Mucosa of stomach (tissue), 1 donor: ENCODE data around the gene CBLC.

Source experiments
- H3K27me3 ChIP-seq: one replicate; pipeline ENCODE4 v1.7.0; 2013; ENCODE audit warnings: mild to moderate bottlenecking, low read length; ENCODE audit not compliant: control insufficient read depth, insufficient read depth
- H3K36me3 ChIP-seq: one replicate; pipeline ENCODE4 v1.7.0; 2013; ENCODE audit warnings: low read length; ENCODE audit not compliant: control insufficient read depth, insufficient read depth
- H3K4me1 ChIP-seq: one replicate; pipeline ENCODE4 v1.7.0; 2013; ENCODE audit warnings: mild to moderate bottlenecking, low read length; ENCODE audit not compliant: control insufficient read depth, insufficient read depth
- H3K4me3 ChIP-seq: one replicate; pipeline ENCODE4 v1.7.0; 2013; ENCODE audit warnings: low read length
- H3K9ac ChIP-seq: one replicate; pipeline ENCODE4 v1.7.0; 2013; ENCODE audit warnings: mild to moderate bottlenecking, low read length, moderate library complexity
- H3K9me3 ChIP-seq: one replicate; pipeline ENCODE4 v1.7.0; 2013; ENCODE audit warnings: mild to moderate bottlenecking, low read length, moderate library complexity; ENCODE audit not compliant: control insufficient read depth
- donor health status: Pancreatic carcinoma.

Gene CBLC

DNA sequence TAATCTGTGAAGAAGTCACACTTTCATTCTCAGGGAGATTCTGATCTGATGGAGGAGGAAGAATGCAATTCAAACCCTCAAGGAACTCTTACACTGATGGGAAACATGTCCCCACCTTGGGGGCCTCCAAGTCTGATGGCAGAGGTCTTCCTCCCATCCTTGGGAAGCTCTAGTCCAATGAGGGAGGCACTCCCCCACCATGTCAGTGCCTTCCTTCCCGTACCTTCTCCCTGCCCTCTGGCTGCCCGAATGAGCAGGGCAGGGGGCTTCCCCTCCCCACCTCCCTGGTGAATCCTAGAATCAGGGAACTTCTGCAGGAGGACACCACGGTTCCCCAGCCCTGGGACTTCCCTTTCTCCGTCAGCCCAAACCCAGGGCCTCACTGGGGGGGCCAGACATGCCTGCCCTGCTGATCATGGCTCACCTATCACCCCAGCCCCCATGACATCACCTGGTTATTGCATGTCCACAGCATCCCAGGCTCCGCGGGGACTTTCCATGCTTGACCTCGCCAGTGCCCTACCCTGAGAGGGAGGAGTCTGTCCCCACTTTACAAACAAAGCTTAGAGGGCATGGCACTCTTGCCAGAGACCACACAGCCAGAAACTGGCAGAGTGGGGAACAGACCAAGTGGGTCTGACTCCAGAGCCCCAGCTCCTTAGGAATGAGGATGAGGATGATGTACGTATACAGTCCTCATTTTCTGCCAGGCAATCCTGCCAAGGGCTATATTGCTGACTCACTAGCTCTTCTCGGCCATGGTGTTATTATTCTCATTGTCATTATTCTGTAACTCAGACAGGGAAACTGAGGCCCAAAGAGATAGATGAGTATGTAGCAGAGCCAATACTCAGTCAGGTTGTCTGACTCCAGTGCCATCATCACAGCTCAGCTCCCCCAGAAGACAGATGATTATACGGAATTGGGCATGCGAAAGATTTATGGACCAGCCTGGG is 38.8 kb upstream of the CBLC start:
- H3K4me3 ChIP-seq: no peak overlapping the region
- peaks cover 58% of the 10 kb centered on the region for H3K4me1 ChIP-seq
- H3K9ac ChIP-seq: peak overlapping the region; percentile 4
- no peaks in the 10 kb centered on the region for H3K36me3 ChIP-seq
- H3K27me3 ChIP-seq: no peaks in the 10 kb centered on the region
- H3K9me3 ChIP-seq: no peaks in the 10 kb centered on the region

DNA sequence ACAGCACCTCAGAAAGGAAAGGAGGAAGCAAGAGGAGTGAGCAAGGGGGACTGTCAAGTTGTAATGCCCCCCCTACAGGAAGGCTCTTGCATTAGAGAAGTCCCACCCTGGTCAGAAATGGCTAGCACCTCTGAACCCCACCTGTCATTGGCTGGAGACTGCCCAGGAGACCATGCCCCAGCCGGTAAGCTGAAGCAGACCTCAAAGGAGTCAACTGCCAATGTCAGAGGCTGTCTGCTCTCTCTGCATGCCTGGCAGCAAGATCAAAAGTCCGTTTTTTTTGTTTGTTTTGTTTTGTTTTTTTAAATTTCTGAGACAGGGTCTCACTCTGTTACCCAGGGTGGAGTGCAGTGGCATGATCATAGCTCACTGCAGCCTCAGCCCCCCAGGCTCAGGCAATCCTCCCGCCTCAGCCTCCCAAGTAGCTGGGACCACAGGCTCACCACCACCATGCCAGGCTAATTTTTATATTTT is 37.3 kb upstream of the CBLC start:
- H3K9ac ChIP-seq: no peak overlapping the region
- H3K27me3 ChIP-seq: no peaks in the 10 kb centered on the region
- no peaks in the 10 kb centered on the region for H3K36me3 ChIP-seq
- H3K9me3 ChIP-seq: no peaks in the 10 kb centered on the region
- no peak overlapping the region for H3K4me3 ChIP-seq
- peaks cover 60% of the 10 kb centered on the region for H3K4me1 ChIP-seq

DNA sequence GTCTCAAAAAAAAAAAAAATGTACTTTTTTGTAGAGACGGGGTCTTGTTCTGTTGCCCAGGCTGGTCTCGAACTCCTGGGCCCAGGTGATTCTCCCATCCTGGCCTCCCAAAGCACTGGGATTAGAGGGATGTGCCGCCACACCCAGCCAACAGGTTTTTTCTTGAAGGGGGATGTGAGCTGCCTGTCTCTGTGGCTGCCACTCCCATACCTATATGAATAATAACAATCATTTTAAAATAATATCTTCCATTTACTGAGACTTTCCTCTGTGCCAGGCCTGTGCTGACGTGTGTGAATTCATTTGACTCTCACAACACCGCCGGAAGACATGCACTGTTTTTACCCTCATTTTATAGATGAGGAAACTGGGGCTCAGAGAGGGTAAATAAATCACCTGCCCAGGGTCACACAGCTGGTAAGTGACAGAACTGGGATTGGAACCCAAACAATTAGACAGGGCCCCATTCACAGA is 36.4 kb upstream of the CBLC start:
- H3K4me3 ChIP-seq: no peak overlapping the region
- H3K4me1 ChIP-seq: peaks cover 68% of the 10 kb centered on the region
- peak overlapping the region; percentile 43 for H3K9ac ChIP-seq
- H3K36me3 ChIP-seq: no peaks in the 10 kb centered on the region
- no peaks in the 10 kb centered on the region for H3K27me3 ChIP-seq
- no peaks in the 10 kb centered on the region for H3K9me3 ChIP-seq

DNA sequence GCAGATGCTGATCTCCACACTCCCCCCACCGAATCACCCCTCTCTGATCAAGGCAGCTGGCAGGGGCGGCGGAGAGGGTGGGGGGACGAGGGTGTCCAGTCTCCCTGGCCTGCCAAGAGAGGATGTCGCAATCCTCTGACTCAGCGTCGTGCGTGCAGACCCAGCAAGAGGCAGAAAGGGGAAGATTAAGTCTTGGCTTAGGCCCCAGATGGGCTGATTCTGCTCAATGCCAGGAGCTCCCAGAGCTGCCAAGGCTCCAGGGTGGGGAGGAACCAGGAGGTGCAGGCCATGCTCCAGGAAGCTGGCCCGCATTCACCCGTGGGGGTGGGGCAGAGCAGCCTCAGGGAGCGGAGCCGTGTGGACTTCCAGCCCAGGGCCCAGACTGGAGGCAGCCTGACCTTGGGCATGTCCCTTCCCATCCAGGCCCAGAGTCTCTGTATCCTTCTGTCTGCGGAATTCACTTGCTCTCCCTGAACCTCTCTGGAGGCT is 35.8 kb upstream of the CBLC start:
- Histone ChIP-seq H3K36me3 (no peaks in the 10 kb centered on the region), H3K9me3 (no peaks in the 10 kb centered on the region), H3K9ac (peak overlapping the region; percentile 51), H3K4me3 (no peak overlapping the region), H3K4me1 (peaks cover 74% of the 10 kb centered on the region), H3K27me3 (no peaks in the 10 kb centered on the region)

DNA sequence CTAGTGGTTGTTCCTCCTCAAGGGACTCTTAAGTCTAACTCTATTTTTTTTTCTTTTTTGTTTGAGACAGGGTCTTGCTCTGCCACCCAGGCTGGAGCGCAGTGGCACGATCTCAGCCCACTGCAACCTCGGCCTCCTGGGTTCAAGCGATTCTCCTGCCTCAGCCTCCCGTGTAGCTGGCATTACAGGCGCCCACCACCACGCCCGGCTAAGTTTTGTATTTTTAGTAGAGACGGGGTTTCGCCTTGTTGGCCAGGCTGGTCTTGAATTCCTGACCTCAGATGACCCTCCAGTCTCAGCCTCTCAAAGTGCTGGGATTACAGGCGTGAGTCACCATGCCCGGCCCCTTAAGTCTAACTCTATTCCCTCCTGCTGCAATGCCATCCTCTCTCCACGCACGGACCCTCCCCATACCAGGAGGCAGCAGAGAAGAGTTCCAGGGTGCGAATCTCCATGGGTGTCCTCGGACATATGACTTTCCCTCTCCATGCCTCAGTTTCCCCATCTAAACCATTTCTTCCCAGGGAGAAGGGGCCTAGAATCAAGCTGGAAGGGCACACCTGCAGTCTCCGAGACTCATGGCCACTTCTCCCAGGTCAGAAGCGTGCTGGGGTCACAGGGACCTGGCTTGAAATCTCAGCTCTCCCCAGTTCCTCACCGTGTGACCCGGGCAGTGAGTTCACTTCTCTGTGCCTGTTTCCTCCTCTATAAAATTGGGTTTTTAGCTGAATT is 35.2 kb upstream of the CBLC start:
- Histone ChIP-seq H3K36me3 (no peaks in the 10 kb centered on the region), H3K4me1 (peaks cover 78% of the 10 kb centered on the region), H3K9me3 (no peaks in the 10 kb centered on the region), H3K4me3 (no peak overlapping the region), H3K9ac (peak overlapping the region; percentile 51), H3K27me3 (no peaks in the 10 kb centered on the region)

DNA sequence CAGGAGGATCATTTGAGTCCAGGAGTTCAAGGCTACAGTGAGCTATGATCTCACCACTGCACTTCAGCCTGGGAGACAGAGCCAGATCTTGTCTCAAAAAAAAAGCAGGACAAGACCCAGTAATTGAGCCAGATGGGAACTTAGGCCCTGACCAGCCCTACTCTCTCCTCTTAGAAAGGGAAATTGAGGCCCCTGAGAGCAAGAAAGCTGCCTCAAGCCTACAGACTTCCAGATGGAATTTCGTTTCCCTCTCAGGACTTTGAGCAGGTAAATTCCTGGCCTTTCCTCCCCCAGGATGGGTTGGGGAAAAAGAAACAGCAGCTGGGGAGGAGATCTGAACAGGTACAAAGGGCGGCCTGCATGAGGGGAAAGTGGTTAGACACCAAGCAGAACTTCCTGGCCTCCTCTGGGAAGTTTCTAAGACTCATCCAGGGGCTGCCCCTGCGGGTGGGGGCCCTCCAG is 32.8 kb upstream of the CBLC start:
- no peaks in the 10 kb centered on the region for H3K27me3 ChIP-seq
- no peak overlapping the region for H3K4me3 ChIP-seq
- H3K4me1 ChIP-seq: peaks cover 75% of the 10 kb centered on the region
- H3K9ac ChIP-seq: peak overlapping the region; percentile 1
- no peaks in the 10 kb centered on the region for H3K9me3 ChIP-seq
- H3K36me3 ChIP-seq: no peaks in the 10 kb centered on the region

DNA sequence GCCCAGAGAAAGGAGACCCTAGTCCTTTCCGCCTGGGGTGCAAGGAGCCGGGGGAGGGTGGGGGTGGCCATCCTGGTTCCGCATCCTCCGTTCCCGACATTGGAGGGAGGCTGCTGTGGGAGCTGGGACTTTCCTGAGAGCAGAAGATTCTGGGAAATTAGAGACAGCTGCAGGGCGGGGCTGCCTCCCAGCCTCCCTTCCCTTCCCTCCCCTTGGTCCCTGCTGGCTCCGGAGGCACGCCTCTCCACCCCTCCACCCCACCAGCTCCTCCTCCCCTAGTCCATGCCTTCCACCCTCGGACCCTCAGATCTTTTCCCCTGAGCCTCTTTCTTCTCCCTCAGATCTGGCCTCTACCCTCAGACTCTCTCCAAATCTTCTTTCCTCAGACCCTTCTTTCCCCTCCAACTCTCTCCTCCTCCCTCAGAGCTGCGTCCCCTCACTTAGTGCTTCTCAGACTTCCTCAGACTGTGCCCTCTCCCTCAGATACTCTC is 32.3 kb upstream of the CBLC start:
- Histone ChIP-seq H3K27me3 (no peaks in the 10 kb centered on the region), H3K36me3 (no peaks in the 10 kb centered on the region), H3K4me3 (no peak overlapping the region), H3K4me1 (peaks cover 77% of the 10 kb centered on the region), H3K9me3 (no peaks in the 10 kb centered on the region), H3K9ac (peak overlapping the region; percentile 33)

DNA sequence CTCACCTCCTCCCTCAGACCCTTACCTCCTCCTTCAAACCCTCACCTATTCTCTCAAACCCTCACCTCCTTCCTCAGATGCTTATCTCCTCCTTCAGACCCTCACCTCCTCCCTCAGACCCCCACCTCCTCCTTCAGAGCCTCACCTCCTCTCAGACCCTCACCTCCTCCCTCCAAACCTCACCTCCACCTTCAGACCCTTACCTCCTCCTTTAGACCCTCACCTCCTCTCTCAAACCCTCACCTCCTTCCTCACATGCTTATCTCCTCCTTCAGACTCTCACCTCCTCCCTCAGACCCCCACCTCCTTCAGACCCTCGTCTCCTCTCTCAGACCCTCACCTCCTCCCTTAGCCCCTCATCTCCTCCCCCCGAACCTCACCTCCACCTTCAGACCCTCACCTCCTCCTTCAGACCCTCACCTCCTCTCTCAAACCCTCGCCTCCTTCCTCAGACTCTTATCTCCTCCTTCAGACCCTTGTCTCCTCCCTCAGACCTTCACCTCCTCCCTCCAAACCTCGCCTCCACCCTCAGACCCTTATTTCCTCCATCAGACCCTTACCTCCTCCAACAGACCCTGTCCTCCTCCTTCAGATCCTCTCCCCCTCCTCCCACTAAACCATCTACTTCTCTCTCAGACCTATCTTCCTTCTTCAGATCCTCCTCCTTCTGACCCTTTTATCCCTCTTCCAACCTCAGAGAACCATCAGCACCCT is 31.6 kb upstream of the CBLC start:
- Histone ChIP-seq H3K9ac (peak overlapping the region; percentile 44), H3K4me1 (peaks cover 77% of the 10 kb centered on the region), H3K27me3 (no peaks in the 10 kb centered on the region), H3K4me3 (no peak overlapping the region), H3K36me3 (peaks cover 2% of the 10 kb centered on the region), H3K9me3 (no peaks in the 10 kb centered on the region)

GRCh38 chr19:44746616-44746945 is 31.1 kb upstream of the CBLC start:
- Histone ChIP-seq H3K9ac (peak overlapping the region; percentile 44), H3K9me3 (no peaks in the 10 kb centered on the region), H3K4me3 (no peak overlapping the region), H3K27me3 (no peaks in the 10 kb centered on the region), H3K4me1 (peaks cover 77% of the 10 kb centered on the region), H3K36me3 (peaks cover 6% of the 10 kb centered on the region)

DNA sequence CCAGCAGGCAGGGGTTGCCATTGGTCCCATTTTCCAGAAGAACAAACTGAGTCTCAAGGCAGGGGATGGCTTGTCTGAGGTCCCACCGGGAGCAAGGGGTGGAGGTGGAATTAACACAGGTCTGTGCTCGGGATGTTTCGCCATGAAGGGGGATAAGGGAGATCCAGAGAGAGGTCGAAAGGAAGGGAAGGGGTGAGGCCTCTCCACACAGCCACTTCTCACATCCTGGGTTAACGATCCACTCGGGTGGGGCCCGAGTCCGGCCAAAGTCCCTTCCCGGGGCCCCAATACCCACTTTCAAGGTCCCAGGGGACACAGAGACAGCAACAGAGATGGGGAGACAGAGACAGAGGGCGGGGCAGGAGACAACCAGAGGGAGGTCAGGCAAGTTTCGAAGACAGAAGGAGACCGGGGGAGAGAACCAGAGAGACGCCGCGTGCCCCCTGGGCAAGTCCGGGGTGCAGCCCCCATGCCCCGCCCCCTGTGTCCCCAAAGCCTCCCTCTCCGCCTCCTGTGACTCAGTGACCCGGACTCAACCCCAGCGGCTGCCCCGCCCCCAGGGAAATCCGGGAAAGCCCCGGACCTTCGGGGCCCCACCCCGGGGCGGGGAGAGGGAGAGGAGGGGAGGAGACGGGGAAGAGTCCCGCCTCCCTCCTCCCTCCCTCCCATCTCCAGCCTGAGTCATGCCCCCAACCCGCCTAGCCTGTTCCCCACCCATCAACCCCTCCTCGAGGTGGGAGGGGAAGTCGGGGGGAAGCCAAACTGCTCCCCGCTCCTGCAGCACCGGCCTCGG is 30.5 kb upstream of the CBLC start:
- Histone ChIP-seq H3K4me3 (no peak overlapping the region), H3K27me3 (no peaks in the 10 kb centered on the region), H3K9ac (peak overlapping the region; percentile 44), H3K36me3 (peaks cover 6% of the 10 kb centered on the region), H3K9me3 (no peaks in the 10 kb centered on the region), H3K4me1 (peaks cover 78% of the 10 kb centered on the region)
